ENCODE results near the gene MRPL36. TPM values are rescaled to one million over a fixed set of nuclear protein-coding genes. Genes with fewer than 3 reads are reported as not detected.

MRPL36 gene
- total and polyA plus RNA-seq, 5 donors from 2014 or later, result 15.8 to 127 (median 109) TPM

DNA sequence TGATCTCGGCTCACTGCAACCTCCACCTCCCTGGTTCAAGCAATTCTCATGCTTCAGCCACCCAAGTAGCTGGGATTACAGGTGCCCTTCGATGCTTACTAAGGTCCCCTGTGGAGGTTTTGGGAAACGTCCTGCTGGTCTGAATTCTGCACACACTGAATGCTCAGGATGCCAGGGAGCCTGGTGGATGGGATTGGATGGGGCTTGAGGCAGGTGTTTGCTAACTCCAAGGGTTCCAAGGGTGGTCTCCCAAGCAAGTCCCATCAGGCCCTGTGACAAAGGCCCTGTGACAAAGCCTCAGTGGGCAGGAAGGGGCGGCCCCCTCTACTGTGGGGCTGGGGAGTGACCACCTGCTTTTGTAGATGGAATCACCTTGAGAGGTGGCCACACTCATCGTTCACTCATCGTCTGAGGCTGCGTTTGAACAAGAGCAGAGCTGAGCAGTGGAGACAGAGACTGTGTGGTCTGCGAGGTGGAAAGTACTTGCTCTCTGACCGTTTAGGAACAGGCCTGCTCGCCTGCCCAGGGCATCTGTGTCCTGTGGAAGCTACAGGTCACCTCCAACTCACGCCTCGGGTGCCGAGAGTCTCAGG lies 40.2 kb downstream of the MRPL36 start:
- Mint-ChIP-seq H3K27me3 (peaks cover 16% of the 10 kb centered on the region), H3K36me3 (no peaks in the 10 kb centered on the region), H3K27ac (no peak overlapping the region), H3K9me3 (peaks cover 0 to 6% (median 0%) of the 10 kb centered on the region in 7 donors), H3K4me3 (no peak overlapping the region), H3K4me1 (no peaks in the 10 kb centered on the region)
- DNase-seq (no peak), ATAC-seq (ENCODE audit: low read depth in 2 of 2) (no peak)
- Histone ChIP-seq H3K9me3 (ENCODE audit: control insufficient read depth in 2 of 2, low read length in 2 of 2) (no peaks in the 10 kb centered on the region), H3K27me3 (ENCODE audit: control insufficient read depth, insufficient read depth, low read length) (no peaks in the 10 kb centered on the region), H3K27ac (ENCODE audit: insufficient read depth, low read length, poor library complexity, severe bottlenecking) (no peak overlapping the region), H3K4me3 (ENCODE audit: low read depth, low read length) (no peak overlapping the region), H3K4me1 (ENCODE audit: control insufficient read depth, insufficient read depth, low read length, poor library complexity, severe bottlenecking) (no peaks in the 10 kb centered on the region), H3K36me3 (ENCODE audit: control insufficient read depth, insufficient read depth, low read length) (no peaks in the 10 kb centered on the region)

DNA sequence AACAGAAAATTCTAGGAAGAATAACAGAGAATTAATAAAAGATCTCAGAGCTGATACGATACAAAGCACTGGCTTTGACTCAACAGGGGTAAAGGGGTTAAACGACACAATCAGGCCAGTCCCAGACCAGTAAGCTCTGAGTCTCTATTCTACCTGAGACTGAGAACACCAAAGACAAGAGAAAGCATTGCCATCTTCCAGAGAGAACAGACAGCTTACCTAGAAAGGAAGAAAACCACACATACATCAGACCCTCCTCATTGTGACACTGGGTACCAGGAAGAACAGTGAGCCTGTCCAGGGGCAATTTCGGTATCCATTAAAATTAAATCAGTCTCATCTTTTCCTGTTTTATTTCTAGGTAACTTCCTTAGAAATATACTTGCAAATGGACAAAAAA lies 41.1 kb downstream of the MRPL36 start:
- Mint-ChIP-seq H3K27ac (no peak overlapping the region), H3K4me1 (no peaks in the 10 kb centered on the region)

DNA sequence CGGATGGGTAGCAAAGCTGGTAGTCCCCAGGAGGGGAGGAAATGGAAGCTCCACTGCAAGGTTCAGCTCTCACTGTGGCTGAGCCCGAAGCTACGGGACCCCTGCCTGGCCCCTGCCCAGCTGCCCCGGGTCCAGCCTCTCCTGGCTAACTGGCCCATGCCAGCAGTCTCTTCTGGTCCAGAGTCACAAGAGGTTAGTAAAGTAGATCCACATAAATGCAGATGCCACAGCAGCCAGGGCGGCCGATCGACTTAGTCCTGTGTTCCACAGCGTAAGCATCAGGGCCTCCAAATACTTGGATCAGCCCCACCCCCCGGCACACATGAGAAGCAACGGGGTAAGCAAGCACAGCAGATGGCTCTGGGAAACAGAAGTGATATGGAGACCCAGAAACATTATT lies 42.1 kb downstream of the MRPL36 start:
- Histone ChIP-seq H3K4me1 (ENCODE audit: control insufficient read depth, insufficient read depth, low read length, poor library complexity, severe bottlenecking) (no peaks in the 10 kb centered on the region), H3K27me3 (ENCODE audit: control insufficient read depth, insufficient read depth, low read length) (no peaks in the 10 kb centered on the region), H3K4me3 (ENCODE audit: low read depth, low read length) (no peak overlapping the region), H3K9me3 (ENCODE audit: control insufficient read depth in 2 of 2, low read length in 2 of 2) (no peaks in the 10 kb centered on the region), H3K27ac (ENCODE audit: insufficient read depth, low read length, poor library complexity, severe bottlenecking) (no peak overlapping the region), H3K36me3 (ENCODE audit: control insufficient read depth, insufficient read depth, low read length) (no peaks in the 10 kb centered on the region)
- H3K36me3 Mint-ChIP-seq, result no peaks in the 10 kb centered on the region
- no peak overlapping the region for H3K27ac Mint-ChIP-seq
- H3K27me3 Mint-ChIP-seq, result peaks cover 11% of the 10 kb centered on the region
- H3K4me1 Mint-ChIP-seq, result no peaks in the 10 kb centered on the region
- peaks cover 0 to 6% (median 0%) of the 10 kb centered on the region in 7 donors for H3K9me3 Mint-ChIP-seq
- ATAC-seq (ENCODE audit: low read depth in 2 of 2), result no peak
- DNase-seq, result no peak
- no peak overlapping the region for H3K4me3 Mint-ChIP-seq

More for the DNA sequence above, 41.1 kb downstream of the MRPL36 start:
- Mint-ChIP-seq H3K9me3 (peaks cover 0 to 6% (median 0%) of the 10 kb centered on the region in 7 donors), H3K27me3 (peaks cover 16% of the 10 kb centered on the region), H3K36me3 (no peaks in the 10 kb centered on the region), H3K4me3 (no peak overlapping the region)
- Histone ChIP-seq H3K27ac (ENCODE audit: insufficient read depth, low read length, poor library complexity, severe bottlenecking) (no peak overlapping the region), H3K9me3 (ENCODE audit: control insufficient read depth in 2 of 2, low read length in 2 of 2) (no peaks in the 10 kb centered on the region), H3K36me3 (ENCODE audit: control insufficient read depth, insufficient read depth, low read length) (no peaks in the 10 kb centered on the region), H3K4me3 (ENCODE audit: low read depth, low read length) (no peak overlapping the region), H3K4me1 (ENCODE audit: control insufficient read depth, insufficient read depth, low read length, poor library complexity, severe bottlenecking) (no peaks in the 10 kb centered on the region), H3K27me3 (ENCODE audit: control insufficient read depth, insufficient read depth, low read length) (no peaks in the 10 kb centered on the region)
- no peak for DNase-seq
- no peak for ATAC-seq (ENCODE audit: low read depth in 2 of 2)

DNA sequence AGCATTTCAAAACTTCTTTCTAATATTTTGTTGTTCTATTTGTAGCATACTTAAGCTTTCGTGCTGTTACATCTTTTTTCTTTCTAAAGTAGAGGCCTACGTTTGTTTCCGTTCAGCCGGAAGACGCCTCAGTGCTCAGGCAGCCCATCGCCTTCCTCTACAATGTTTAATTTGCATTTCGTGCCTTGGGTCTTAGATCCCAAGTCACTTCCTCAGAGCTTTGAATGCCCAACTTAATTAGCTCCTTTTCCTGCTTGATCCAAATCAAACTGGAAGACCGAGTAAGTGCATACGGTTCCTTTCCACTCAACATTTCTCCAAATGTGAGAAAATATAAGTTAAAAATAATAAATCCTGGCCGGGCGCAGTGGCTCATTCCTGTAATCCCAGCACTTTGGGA lies 43.2 kb downstream of the MRPL36 start:
- H3K4me3 Mint-ChIP-seq, result no peak overlapping the region
- no peak overlapping the region for H3K27ac Mint-ChIP-seq
- DNase-seq (no peak), ATAC-seq (ENCODE audit: low read depth in 2 of 2) (no peak)
- no peaks in the 10 kb centered on the region for H3K4me1 Mint-ChIP-seq
- Histone ChIP-seq H3K4me1 (ENCODE audit: control insufficient read depth, insufficient read depth, low read length, poor library complexity, severe bottlenecking) (no peaks in the 10 kb centered on the region), H3K9me3 (ENCODE audit: control insufficient read depth in 2 of 2, low read length in 2 of 2) (no peaks in the 10 kb centered on the region), H3K27ac (ENCODE audit: insufficient read depth, low read length, poor library complexity, severe bottlenecking) (no peak overlapping the region), H3K36me3 (ENCODE audit: control insufficient read depth, insufficient read depth, low read length) (no peaks in the 10 kb centered on the region), H3K4me3 (ENCODE audit: low read depth, low read length) (no peak overlapping the region), H3K27me3 (ENCODE audit: control insufficient read depth, insufficient read depth, low read length) (no peaks in the 10 kb centered on the region)
- H3K9me3 Mint-ChIP-seq, result peaks cover 0 to 6% (median 0%) of the 10 kb centered on the region in 7 donors
- no peaks in the 10 kb centered on the region for H3K36me3 Mint-ChIP-seq
- H3K27me3 Mint-ChIP-seq, result peaks cover 11% of the 10 kb centered on the region

DNA sequence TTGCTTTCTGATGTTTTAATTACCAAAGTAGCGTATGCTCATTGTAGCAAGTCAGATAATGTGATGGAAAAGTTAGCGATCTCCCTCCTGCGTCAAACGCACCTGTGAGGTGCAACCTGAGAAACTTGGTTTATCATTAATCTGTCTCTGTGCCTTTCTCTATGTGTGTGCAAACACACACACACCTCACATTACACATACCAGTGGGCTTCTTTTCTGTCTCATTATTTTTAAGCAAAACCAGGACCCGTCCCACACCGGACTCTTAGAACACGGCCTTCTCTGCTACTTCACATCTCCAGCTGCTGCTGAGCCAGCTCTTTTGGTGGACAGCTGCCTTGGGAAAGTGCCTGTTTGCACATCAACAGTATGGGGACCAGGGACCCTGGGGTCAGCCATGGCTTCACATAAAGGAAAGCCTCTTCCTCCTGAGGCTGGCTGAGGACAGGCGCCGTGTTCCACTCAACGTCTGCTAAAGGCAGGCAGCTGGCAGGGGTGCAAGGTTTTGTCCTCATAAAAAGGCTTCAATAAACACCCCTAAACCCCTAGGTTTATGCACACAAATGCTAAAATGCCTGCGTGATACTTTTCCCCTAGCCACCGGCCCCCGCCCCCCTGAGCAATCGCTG lies 44.2 kb downstream of the MRPL36 start:
- Mint-ChIP-seq H3K4me3 (no peak overlapping the region), H3K4me1 (no peaks in the 10 kb centered on the region), H3K9me3 (peaks cover 0 to 6% (median 0%) of the 10 kb centered on the region in 7 donors), H3K27ac (no peak overlapping the region), H3K36me3 (no peaks in the 10 kb centered on the region), H3K27me3 (peaks cover 11% of the 10 kb centered on the region)
- no peaks in the 10 kb centered on the region for H3K4me1 ChIP-seq (ENCODE audit: control insufficient read depth, insufficient read depth, low read length, poor library complexity, severe bottlenecking)
- H3K36me3 ChIP-seq (ENCODE audit: control insufficient read depth, insufficient read depth, low read length), result no peaks in the 10 kb centered on the region
- H3K27me3 ChIP-seq (ENCODE audit: control insufficient read depth, insufficient read depth, low read length), result no peaks in the 10 kb centered on the region
- no peak overlapping the region for H3K4me3 ChIP-seq (ENCODE audit: low read depth, low read length)
- no peak overlapping the region for H3K27ac ChIP-seq (ENCODE audit: insufficient read depth, low read length, poor library complexity, severe bottlenecking)
- no peaks in the 10 kb centered on the region for H3K9me3 ChIP-seq (ENCODE audit: control insufficient read depth in 2 of 2, low read length in 2 of 2)
- ATAC-seq (ENCODE audit: low read depth in 2 of 2) (no peak), DNase-seq (no peak)

DNA sequence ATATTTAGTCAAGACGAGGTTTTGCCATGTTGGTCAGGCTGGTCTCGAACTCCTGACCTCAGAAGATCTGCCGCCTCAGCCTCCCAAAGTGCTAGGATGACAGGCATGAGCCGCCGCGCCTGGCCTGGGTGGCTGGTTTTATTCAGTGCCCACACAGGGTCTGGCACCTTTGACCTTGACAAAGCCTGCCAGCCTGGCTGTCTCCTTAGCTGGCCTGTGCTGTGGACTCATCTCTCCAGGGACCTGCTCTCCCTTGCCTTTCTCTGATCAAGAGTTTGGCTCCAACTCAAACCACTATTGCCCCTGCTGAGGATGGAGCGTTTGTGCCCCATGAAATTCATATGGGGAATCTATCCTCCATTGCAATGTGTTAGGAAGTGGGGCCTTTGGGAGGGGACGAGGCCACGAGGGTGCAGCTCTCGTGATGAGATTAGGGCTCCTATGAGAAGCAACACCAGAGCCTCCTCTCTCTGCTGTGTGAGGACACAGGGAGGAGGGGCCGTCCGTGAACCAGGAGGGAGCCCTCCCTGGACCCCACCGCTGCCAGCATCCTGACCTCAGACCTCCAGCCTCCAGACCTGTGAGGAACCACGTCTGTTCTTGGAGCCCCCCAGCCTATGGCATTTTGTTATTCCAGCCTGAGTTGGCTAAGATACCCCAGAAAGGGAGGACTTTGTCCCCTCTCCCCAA lies 45.0 kb downstream of the MRPL36 start:
- peaks cover 11% of the 10 kb centered on the region for H3K27me3 Mint-ChIP-seq
- Histone ChIP-seq H3K27me3 (ENCODE audit: control insufficient read depth, insufficient read depth, low read length) (no peaks in the 10 kb centered on the region), H3K4me3 (ENCODE audit: low read depth, low read length) (no peak overlapping the region), H3K27ac (ENCODE audit: insufficient read depth, low read length, poor library complexity, severe bottlenecking) (no peak overlapping the region), H3K9me3 (ENCODE audit: control insufficient read depth in 2 of 2, low read length in 2 of 2) (no peaks in the 10 kb centered on the region), H3K4me1 (ENCODE audit: control insufficient read depth, insufficient read depth, low read length, poor library complexity, severe bottlenecking) (no peaks in the 10 kb centered on the region), H3K36me3 (ENCODE audit: control insufficient read depth, insufficient read depth, low read length) (no peaks in the 10 kb centered on the region)
- ATAC-seq (ENCODE audit: low read depth in 2 of 2), result no peak
- DNase-seq, result no peak
- H3K36me3 Mint-ChIP-seq, result no peaks in the 10 kb centered on the region
- H3K27ac Mint-ChIP-seq, result no peak overlapping the region
- no peaks in the 10 kb centered on the region for H3K4me1 Mint-ChIP-seq
- H3K4me3 Mint-ChIP-seq, result no peak overlapping the region
- H3K9me3 Mint-ChIP-seq, result peaks cover 0 to 6% (median 0%) of the 10 kb centered on the region in 7 donors

DNA sequence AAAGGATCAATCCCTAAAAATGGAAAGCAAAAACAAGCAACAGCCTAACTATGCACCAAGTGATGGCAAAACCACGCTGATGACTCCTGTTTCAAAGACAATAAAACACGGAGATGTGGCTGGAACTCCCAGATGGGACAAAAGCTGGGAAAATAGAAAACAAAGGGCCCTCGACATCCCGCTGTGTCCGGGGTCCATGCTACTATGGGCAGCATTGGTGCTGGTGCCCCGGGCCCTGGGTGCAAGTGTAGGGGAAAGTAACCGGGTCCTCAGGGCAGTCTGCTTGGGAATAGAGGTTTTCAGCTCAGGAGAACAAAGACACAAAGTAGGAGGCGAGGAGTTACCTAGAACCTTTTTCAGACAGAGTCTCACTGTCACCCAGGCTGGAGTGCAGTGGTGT lies 46.1 kb downstream of the MRPL36 start:
- no peaks in the 10 kb centered on the region for H3K27me3 ChIP-seq (ENCODE audit: control insufficient read depth, insufficient read depth, low read length)
- H3K36me3 Mint-ChIP-seq, result no peaks in the 10 kb centered on the region
- H3K27me3 Mint-ChIP-seq, result peaks cover 9% of the 10 kb centered on the region
- no peak overlapping the region for H3K4me3 Mint-ChIP-seq
- H3K36me3 ChIP-seq (ENCODE audit: control insufficient read depth, insufficient read depth, low read length), result no peaks in the 10 kb centered on the region
- DNase-seq (no peak), ATAC-seq (ENCODE audit: low read depth in 2 of 2) (no peak)
- no peak overlapping the region for H3K27ac Mint-ChIP-seq
- H3K9me3 Mint-ChIP-seq, result peaks cover 0 to 3% (median 0%) of the 10 kb centered on the region in 7 donors
- no peaks in the 10 kb centered on the region for H3K4me1 ChIP-seq (ENCODE audit: control insufficient read depth, insufficient read depth, low read length, poor library complexity, severe bottlenecking)
- no peaks in the 10 kb centered on the region for H3K4me1 Mint-ChIP-seq
- no peak overlapping the region for H3K27ac ChIP-seq (ENCODE audit: insufficient read depth, low read length, poor library complexity, severe bottlenecking)
- H3K4me3 ChIP-seq (ENCODE audit: low read depth, low read length), result no peak overlapping the region
- H3K9me3 ChIP-seq (ENCODE audit: control insufficient read depth in 2 of 2, low read length in 2 of 2), result no peaks in the 10 kb centered on the region
